ENCODE data around the gene PLEKHA1.

PLEKHA1 gene

DNA sequence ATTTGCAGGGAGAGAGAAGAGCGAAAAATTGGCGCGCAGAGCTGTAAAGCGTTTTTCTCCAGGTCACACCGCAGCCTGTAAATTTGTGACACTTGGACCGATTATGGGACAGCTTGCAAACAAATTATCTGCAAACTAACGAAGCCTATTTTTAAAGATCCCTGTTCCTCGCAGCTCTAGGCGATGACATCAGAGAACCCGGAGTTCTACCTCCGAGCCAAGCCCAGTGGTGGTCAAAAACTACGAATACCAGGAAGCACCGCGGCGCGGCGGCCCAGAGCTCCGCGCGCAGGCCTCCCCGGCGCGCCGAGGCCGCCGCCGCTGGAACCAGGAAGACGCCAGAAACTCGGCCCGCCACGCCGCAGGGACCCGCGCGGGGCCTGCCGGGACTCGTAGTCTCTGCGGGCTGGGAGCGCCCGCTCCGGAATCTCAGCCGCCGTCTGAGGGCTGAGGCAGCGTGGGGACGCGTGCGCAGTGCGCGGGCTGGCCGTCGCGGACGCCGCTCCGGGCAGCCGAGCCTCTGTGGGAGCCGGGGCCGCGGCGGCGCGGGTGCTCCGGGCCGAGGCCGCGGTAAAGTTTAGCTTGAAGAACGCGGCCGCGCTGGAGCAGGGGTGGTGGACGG, at the start of gene PLEKHA1:
Gene PLEKHA1, plus strand, starts transcription at position 472 of the 622 bp plus-strand sequence. CDS start 18,493 bp downstream, outside the sequence.
- in situ Hi-C loops (cut with MboI; ENCODE audit: low sequenced_read_pairs), result no loop called here

DNA sequence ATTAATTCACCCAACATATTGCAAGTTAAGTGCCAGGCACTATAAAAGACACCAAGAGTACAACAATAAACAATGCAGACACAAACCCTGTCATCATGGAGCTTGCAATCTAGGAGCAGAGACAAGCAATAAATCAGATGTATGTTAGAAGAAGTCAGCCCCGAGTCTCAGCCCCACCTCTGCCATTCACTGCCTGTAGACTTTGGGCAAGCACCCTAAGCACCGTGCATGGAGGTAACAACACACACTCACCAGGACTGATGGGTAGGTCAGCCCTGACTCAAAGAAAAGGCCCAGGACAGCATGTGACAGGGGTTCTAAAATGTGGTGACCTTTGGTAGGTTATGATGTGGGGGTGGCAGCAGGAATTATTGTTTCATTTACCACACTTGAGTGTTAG, 49.3 kb upstream of the PLEKHA1 start:
- in situ Hi-C loops (cut with MboI; ENCODE audit: low sequenced_read_pairs), result no loop called here

DNA sequence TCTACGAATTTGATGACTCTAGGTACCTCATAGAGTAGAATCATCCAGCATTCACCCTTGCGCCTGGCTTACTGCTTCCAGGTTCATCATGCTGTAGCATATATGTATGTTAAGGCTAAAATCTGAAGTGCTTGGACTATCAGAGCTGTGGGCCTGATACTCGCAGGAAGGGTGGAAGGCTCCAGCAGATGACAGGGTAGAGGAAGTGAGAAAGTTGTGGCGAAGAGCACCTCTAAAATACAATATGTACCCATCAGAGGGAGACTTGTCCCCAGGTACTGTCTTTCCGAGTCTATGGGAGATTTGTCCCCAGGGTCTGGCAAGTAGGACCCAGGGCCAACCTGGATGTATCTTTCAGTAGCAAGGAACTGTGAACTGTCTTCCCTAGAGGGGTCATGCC, 48.1 kb upstream of the PLEKHA1 start:
- in situ Hi-C loops (cut with MboI; ENCODE audit: low sequenced_read_pairs), result no loop called here

DNA sequence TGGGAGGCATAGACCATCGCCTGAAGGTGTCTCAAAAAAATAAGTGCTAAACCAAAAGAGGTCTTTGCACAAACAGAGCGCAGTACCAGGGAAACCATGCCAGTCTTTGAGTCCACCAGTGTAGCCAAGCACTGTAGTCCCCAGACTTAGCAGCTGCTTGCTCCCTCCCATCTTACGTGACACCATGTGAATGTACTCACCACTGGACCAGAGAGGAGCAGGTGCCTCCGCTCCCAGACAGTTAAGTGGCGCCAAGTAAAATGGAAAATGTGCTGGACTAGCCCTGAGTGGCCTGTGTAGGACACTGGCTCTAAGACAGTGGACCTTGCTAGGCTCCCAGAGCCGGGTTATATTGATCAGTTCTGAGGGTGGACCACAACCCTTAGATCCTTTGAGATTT, 47.7 kb upstream of the PLEKHA1 start:
- in situ Hi-C loops (cut with MboI; ENCODE audit: low sequenced_read_pairs), result no loop called here

DNA sequence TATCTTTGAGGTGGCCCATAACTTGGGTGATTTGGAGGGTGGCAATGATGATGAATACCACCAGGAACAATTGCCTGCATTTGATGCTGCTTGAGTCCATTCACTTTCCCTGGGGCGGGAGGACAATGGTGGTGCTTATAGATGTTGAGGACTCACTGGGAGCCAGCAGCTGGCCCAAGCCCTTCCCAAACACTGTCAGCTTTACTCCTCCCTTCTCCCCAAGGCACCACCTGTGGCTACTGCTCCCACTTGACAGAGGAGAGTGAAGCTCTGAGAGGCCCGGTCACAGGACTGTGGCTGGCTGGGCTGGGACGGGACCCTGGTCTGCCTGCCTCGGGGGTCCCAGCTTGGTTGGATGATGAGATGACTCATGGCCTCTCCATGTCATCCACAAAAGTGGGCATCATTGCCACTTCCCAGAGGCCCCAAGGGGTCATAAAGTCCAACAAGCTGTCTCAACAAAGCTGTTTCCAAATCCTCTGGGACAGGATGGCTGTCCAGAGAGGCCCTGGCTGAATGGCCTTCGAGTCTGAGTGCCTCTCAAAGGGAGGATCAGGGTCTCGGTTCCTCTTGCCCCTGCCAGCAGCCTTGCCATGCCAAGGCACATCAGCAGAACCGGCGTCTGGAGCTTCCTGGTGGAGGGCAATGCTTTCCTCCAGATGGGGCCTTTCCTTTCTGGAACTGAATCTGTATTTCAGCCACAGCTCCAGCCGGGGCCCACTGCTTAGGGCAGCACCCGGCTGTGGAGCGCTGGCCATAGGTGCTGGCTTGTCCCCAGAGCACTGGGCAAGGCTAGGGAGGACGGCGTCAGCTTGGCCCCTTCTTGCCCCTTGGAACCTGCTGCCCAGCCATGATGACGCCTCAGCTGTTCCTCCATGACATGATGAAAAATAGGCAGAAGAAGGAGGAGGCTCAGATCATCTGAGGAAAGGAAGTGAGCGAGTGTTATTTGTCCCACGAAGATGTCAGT, 47.0 kb upstream of the PLEKHA1 start:
- in situ Hi-C loops (cut with MboI; ENCODE audit: low sequenced_read_pairs), result no loop called here

DNA sequence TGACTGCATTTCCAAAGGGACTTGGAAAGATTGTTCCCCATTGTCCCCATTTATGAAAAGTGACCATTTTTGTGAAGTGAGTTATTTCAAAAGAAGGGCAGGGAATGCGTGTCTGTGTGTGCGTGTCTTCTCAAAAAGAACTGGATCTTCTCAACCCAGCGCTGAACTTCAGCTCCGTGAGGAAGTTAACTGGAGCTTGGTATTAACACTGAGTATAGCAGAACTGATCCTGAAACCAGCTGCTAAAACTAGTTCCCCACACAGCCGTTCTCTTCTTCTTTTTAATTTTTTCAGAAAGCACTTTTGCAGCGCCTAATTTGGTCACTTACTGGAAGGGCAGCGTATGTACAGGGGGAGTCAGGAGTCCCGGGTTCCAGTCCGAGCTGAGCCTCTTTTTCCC, 45.8 kb upstream of the PLEKHA1 start:
- in situ Hi-C loops (cut with MboI; ENCODE audit: low sequenced_read_pairs), result no loop called here

DNA sequence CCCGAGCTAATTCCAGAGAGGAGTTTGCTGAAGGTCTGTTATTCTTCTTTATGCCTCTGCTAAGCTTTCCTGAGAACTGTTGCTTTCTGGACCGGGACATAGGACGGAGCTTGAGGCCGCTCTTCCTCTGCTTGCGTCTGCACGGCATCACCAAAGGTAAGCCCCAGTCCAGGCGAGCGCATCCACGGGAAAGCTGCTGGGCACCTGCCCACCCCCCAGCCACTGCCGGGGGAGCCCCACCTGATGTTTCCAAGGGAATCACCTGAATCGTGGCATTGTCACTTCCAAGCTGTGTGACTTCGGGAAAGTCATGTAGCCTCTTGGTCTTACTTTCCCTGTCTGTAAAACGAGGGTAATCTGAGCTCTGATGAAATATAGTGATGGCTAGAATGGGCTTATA, 45.1 kb upstream of the PLEKHA1 start:
- in situ Hi-C loops (cut with MboI; ENCODE audit: low sequenced_read_pairs), result no loop called here

DNA sequence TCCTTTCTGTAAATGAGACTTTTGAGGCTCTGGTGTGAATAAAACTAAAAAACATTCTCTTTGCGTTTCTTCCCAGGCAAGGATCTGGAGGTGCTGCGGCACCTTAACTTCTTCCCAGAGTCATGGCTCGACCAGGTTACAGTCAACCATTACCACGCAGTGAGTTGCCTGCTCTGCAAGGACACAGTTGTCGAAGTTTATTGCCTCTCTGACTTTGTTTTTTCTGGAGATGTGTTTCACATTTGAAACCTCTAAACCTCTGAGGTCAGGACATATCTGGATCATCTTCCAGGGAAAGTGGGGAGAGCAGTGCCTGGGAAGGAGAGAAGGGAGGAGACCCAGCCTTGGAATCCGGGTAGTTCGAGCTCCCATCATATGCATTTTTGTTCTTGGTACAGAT, 43.4 kb upstream of the PLEKHA1 start:
- in situ Hi-C loops (cut with MboI; ENCODE audit: low sequenced_read_pairs), result no loop called here

DNA sequence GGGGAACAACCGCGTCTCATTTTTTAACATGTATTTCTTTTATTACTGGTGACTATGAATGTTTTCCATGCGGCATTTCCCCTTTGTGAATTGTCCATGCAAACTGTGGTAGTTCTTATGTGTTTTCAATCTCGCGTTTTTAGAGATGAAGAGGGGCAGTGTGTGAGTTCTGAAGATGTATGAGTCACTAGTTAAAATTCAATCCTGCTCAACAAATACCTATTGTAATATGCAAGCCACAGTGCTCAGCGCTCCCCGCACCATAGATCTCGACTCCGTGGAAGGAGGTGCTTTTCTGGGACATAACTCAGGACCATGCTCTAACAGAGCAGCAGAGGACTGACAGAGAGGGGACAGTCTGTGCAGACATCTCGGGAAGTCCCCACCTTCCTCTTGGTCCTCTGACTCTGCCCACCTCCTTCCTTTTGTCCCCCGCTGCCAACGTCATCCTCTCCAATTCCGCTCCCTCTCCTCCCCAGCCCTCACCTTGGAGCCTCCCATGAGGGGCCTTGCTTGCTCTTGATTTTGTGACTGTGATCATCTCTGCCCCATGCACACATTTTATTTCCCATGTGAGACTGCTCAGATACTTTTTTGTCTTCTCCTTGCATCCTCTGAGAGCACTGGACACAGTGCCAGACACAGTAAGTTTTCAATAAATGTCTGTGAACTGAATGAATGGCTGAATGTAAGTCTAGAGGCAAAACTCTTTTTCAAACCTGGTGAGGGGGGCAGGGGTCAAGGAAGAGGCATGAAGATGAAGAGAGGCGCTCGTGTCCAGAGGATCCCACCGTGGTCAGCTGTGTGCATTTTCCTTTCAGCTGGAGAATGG, 42.7 kb upstream of the PLEKHA1 start:
- in situ Hi-C loops (cut with MboI; ENCODE audit: low sequenced_read_pairs), result no loop called here

DNA sequence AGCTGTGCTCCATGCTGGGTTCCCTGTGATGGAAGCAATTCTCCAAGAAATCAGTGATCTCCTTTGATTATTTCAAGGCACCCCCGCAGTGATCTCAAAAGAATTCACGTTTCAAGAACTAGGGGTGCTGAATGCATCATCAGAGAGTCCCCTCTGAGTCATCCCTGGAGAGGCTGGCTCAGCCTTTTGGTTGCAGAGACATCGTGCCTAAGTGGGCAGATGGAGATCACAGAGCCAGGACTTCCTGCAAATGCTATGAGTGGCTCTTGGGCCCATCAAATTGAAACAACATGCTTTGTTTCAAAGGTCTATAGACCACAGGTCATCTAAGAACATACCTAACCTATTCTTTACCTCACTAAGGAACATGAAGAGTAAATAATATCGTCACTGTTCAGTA, 41.5 kb upstream of the PLEKHA1 start:
- in situ Hi-C loops (cut with MboI; ENCODE audit: low sequenced_read_pairs), result no loop called here

DNA sequence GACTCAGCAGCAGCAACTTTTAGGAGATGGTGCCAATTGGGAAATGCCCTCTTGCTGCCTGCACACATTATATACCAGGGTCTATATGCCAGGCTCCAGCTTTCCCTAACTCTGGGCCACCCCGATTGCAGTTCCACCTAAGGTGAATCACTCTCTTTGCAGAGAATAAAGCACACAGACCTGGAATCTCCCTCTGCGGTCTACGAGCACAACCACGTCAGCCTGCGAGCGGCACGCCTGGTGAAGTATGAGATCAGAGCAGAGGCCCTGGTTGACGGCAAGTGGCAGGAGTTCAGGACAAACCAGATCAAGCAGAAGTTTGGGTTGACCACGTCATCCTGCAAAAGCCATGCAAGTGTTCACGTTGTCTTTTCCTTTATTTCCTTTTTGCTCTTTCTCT, 38.2 kb upstream of the PLEKHA1 start:
- in situ Hi-C loops (cut with MboI; ENCODE audit: low sequenced_read_pairs), result no loop called here

DNA sequence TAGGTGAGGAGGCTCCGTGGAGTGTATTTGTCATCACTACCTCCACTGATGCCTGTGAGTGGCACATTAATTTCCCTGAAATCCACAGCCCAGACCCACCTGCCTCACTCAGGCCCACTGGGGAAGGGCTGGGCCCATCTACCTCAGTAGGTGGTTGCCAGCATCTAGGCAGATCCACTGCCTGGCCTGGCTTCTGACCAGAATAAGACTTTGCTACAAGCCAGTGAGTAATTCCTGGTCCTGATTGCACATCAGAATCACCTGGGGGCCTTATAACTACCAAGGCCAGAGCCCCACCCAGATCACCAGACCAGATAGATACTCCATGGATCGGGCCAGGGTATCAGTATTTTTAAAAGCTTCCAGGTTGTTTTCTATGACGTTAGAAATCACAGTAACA, 37.5 kb upstream of the PLEKHA1 start:
- in situ Hi-C loops (cut with MboI; ENCODE audit: low sequenced_read_pairs), result no loop called here

DNA sequence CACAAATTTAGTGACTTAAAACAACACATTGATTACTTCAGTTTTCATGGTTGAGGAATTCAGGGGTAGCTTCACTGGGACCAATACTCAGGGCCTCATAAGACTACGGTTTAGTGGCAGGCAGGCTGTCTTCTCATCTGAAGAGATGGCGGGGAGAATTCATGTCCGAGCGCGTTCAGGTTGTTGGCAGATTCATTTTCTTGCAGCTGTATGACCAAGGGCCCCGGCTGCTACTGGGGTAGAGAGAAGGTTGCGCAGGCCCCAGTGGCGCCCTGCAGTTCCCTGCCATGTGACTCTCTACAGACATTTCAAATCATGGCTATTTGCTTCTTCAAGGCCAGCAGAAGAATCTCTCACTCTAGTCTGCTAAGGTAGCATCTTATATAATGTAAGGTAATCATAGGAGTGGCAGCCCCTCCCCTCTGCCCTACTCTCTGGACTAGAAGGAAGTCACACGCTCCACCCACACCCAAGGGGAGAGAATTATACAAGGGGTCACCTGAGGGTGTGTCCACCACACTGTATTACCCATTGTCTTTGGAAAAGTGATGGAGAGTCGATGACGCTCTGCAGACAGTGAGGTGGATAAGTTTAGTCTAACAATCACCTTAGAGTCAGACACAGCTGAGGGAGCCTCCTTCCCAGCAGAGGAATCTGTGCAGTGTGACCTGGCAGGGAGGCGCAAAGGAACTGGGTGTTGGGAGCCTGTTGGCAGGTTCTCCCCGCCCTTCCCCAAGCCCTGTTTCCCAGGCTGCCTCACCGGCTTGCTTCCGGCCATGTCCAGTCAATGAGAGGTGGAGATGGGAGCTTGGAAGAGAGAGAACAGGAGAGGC, 35.7 kb upstream of the PLEKHA1 start:
- in situ Hi-C loops (cut with MboI; ENCODE audit: low sequenced_read_pairs), result no loop called here

DNA sequence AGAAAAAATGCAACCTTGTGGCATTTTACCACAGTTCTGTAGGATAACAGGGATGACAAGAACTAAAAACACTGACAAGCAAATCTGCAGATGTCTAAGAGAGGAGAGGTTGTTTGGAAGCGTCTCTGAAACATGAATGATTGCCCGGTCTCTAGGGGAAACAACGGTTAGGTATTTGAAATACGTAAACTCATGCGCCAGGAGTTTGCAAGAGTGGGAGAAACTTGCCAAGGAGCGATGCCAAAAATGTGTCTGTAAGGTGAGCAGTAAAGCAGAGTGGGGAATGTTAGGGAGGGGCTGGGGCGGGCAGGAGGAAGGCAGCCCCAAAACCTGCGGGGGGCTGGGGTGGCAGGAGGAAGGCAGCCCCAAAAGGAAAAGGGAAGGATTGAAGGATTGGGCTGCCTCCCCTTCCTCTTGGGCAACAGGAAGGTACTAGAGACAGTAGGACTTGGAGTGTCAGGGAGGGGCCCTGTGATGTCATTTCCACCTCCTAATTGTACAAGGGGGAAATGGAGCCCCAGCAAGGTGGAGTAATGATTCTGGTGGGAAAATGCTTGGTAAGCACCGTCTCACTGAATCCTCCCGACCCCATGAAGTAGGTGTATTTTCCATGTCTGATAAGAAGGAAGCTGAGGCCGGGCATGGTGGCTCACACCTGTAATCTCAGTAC, 33.2 kb upstream of the PLEKHA1 start:
- in situ Hi-C loops (cut with MboI; ENCODE audit: low sequenced_read_pairs), result no loop called here

DNA sequence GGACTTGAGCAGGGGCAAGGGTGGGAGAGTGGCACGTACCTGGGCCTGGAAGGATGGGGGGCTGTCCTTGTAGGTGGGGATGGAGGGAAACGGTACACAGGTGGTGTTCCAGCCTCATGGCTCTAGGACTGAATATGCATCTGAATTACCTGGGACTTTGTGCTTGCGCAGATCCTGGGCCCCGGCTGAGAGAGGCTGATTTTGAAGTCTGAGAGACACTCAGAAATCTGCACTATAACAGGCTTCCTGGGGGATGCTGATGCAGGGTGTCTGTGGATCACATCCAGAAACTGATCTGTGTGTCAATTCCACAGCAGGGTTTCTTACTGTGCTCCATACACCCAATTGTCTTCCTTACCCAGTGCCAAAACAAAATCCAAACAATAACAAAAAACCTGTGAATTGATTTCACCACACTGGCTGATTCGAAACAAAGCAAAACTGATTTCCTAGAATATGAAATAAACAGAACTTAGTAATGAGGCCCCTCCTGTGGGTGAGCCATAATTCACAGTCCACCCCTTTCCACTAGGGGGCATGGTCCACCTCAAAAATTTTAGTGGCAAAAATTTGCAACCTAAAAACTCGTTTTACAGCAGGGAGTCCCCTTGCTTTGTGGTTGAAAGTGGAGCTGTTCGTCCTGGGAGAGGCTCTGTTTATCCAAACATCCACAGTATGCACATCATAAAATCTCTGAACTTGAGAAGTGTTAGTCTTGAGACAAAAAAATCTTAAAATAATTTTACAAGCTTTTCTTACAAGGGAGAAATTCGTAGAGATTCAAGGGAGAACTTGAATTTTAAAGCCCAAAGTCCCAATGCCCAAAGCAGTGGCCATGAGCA, 32.0 kb upstream of the PLEKHA1 start:
- in situ Hi-C loops (cut with MboI; ENCODE audit: low sequenced_read_pairs), result no loop called here

DNA sequence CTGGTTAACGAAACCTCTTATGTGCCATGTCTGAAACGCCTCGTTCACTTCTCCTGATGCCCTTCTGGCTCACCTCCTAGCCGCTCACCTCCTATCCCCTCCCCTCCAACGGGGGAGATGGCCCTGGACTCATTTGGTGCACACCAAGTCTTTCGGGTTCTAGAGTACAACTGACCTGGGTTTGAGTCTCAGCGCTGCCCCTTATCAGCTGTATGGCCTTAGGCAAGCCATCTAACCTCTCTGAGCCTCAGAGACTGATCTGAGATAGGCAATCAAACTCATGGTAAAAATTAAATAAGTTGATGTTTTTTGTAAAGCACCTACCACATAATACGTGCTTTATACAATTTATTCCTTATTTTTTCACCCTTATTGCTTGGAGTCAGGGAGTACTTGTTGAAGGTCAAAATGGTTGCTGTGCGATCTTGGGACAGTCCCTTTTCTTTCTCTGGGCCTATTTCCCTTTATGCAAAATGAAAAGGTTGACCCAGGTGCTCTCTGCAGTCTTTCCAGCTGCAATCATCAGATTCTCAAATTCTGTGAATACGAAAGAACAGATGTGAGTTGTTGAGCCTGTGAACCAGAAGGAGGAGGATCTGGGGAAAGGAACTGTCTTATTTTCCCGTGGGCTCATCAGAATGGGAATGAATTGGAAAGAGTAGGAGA, 31.2 kb upstream of the PLEKHA1 start:
- in situ Hi-C loops (cut with MboI; ENCODE audit: low sequenced_read_pairs), result no loop called here

DNA sequence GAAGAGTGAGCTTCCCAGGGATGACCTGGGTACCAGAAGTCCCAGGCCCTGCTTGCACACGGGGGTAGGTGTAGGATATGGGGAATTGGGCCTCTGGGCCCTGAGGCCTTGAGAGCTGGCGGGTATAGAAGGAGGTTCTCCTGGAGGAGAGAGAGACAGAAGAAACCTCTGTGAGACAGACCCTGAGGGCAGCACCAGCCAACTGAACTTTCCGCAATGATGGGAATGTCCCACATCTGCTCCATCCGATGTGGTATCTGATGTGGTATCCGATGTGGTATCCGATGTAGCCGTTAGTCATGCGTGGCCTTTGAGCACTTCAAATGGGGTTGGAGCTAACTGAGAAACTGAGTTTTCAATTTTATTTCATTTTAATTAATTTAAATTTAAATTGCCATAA, 30.6 kb upstream of the PLEKHA1 start:
- in situ Hi-C loops (cut with MboI; ENCODE audit: low sequenced_read_pairs), result no loop called here

DNA sequence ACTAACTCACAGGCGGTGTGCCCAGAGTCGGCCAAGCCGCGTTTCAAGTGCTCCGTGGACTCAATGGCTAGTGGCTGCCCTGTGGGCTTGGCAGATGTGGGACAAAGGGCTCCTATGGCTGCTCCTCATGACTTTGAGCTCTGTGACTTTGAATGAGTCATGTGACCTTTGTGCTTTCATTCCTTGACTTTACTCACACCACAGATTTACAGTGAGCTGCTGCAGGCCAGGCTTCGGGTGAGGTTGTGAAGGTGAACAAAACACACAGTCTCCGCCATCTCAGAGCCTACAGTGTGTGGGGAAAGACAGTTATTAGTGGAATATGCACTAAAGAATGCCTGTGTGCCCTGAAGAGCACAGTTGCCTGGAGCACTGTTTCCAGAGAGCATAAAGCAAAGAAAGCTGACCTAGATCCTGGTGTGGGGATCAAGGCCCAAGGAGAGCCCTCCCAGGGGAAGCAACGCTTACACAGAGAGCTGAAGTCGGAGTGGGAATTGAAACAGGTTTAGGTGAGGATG, 29.7 kb upstream of the PLEKHA1 start:
- in situ Hi-C loops (cut with MboI; ENCODE audit: low sequenced_read_pairs), result no loop called here

Measured in HL-60/S4 treated with retinoic acid at 250 ng/mL for 4 days and 3 days (cell line).